SH-SY5Y (cell line): ENCODE results near the gene MSANTD1.

Experiments
- GATA2 ChIP-seq: IDR thresholded peaks from 2 replicates; pipeline ENCODE4 v1.6.1; 2011; ENCODE audit warnings: mild to moderate bottlenecking, low read depth, low read length
- GATA3 ChIP-seq: IDR thresholded peaks from 2 replicates; pipeline ENCODE4 v1.6.1; 2011; ENCODE audit warnings: low read depth, mild to moderate bottlenecking, low read length, moderate library complexity

DNA sequence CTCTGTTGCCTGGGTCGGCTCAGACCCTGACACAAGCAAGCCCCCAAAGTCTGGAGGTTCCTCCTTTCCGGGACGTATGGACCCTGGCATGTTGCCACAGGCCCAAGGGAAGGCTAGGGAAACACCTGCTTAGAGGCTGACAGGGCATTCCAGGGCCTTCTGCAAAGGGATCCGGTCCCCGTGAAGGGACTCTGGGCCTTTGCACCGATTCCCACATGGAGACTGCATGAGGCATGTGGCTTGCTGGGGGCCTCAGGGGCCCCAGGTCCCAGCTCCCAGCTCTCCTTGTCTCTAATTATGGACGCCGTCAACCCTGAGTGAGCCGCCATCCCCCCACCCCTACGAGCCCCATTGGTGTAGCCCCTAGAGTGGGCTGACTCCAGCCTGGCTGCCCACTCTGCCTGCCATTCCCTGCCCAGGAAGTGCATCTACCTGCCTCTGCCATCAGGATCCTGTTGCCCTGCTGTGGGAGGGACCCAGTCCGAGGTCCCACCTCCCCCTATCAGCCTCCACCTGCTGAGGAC is 39.7 kb downstream of the MSANTD1 start:
- TF ChIP-seq GATA2 (no peak), GATA3 (no peak)
